ENCODE data around the gene ACKR3.

- TF ChIP-seq POLR2A (IDR thresholded peaks at IDR 0.05) (no peak), CTCF (IDR thresholded peaks at IDR 0.05) (no peak)
Measured at GRCh38 chr2:236523249-236523648, 46.4 kb upstream of the ACKR3 start.

Measured in ovary (tissue), 3 donors.